K562 (cell line): ENCODE measurements around the gene CD69. TPM values are rescaled to one million over a fixed set of nuclear protein-coding genes. Genes with fewer than 3 reads are reported as not detected.
A peak's percentile ranks its signal among the peaks of the same experiment; 100 is the strongest.

Source experiments
- ASH1L ChIP-seq: fragments of 450-650 bp; IDR thresholded peaks from 2 replicates; pipeline ENCODE4 v1.6.1; 2018; ENCODE audit warnings: borderline replicate concordance, mild to moderate bottlenecking, low read depth; ENCODE audit not compliant: partially characterized antibody
- ATF7 ChIP-seq: fragments of 450-650 bp; IDR thresholded peaks from 2 replicates; pipeline ENCODE4 v1.7.1; 2014; ENCODE audit warnings: mild to moderate bottlenecking, moderate library complexity
- BACH1 ChIP-seq: fragments of 200-800 bp; sonication (Bioruptor generic); IDR thresholded peaks from 2 replicates; pipeline ENCODE4 v1.6.1; 2016; ENCODE audit warnings: missing genetic modification characterization, missing compliant biosample characterization
- CREBBP ChIP-seq: IDR thresholded peaks from one replicate; pipeline ENCODE4 v1.6.1; 2012; ENCODE audit warnings: low read depth, mild to moderate bottlenecking, control low read depth, inconsistent platforms, low read length
- FOXA1 ChIP-seq: fragments of 450-650 bp; IDR thresholded peaks from 2 replicates; pipeline ENCODE4 v1.6.1; 2016; ENCODE audit warnings: mild to moderate bottlenecking, borderline replicate concordance
- KDM4B ChIP-seq, 2 experiments: fragments of 450-650 bp in 1 of 2; sonication (generic) in 1 of 2; IDR thresholded peaks; 2 replicates each; pipeline ENCODE4 v1.6.1; 2016 to 2017; ENCODE audit warnings: borderline replicate concordance in 2 of 2, antibody characterized with exemption in 1 of 2, low read depth in 1 of 2, mild to moderate bottlenecking in 1 of 2
- SAFB2 ChIP-seq: fragments of 200-400 bp; formaldehyde crosslinking; IDR thresholded peaks from 2 replicates; pipeline ENCODE4 v1.6.1; 2018; ENCODE audit warnings: borderline replicate concordance, low read length, low read depth, moderate library complexity; ENCODE audit not compliant: severe bottlenecking
- STAT5B ChIP-seq: fragments of 250-450 bp; sonication (Bioruptor Pico); IDR thresholded peaks from 2 replicates; pipeline ENCODE4 v1.8.0; 2021; ENCODE audit warnings: mild to moderate bottlenecking, inconsistent platforms
- ZNF274 ChIP-seq: IDR thresholded peaks from 2 replicates; pipeline ENCODE4 v1.6.1; 2011; ENCODE audit warnings: low read depth, mild to moderate bottlenecking, low read length, moderate library complexity, borderline replicate concordance
- polyA plus RNA-seq, 8 experiments: library from polyadenylated mRNA; depleted of rRNA in 4 of 8; stranded (reverse) in 5 of 8; unstranded in 3 of 8; fragments of >200 nt; fragmentation: Nextera tagmentation in 2 of 8; fragmentation: Illumina TruSeq in 1 of 8; extraction: Ambion mirVana in 2 of 8; extraction: Trizol in 1 of 8; gene quantifications; 2 replicates each; pipeline versions ENCODE4 v1.2.1 to v1.2.3, GENCODE V29; 2011 to 2014; ENCODE audit warnings: inconsistent platforms in 1 of 8, missing spikeins in 1 of 8
- total RNA-seq, 7 experiments: library from RNA; depleted of rRNA in 6 of 7; stranded (reverse); fragments of >200 nt in 6 of 7; fragmentation: Illumina TruSeq in 2 of 7; extraction: Trizol in 2 of 7; gene quantifications; 2 replicates each; pipeline versions ENCODE4 v1.2.1 to v1.2.3, GENCODE V29; 2011 to 2021; ENCODE audit warnings: low replicate concordance in 1 of 7
- TF ChIP-seq, protein P1 (sequence below): fragments of 150-350 bp; conservative IDR thresholded peaks from 2 replicates; pipeline ENCODE4 v1.6.1; 2014; ENCODE audit warnings: low read length
- TF ChIP-seq, protein P2 (sequence below): fragments of 250-450 bp; sonication (Bioruptor Pico); IDR thresholded peaks from 2 replicates; pipeline ENCODE4 v1.8.0; 2022; ENCODE audit warnings: moderate library complexity, mild to moderate bottlenecking, inconsistent platforms
- TF ChIP-seq, protein P3 (sequence below): sonication (generic); formaldehyde crosslinking; IDR thresholded peaks from 2 replicates; pipeline ENCODE4 v1.4.0; 2020; ENCODE audit warnings: mild to moderate bottlenecking, missing genetic modification reagents
- TF ChIP-seq, protein P4 (sequence below): fragments of 200-800 bp; sonication (Bioruptor generic); IDR thresholded peaks from 2 replicates; pipeline ENCODE4 v1.6.1; 2016; ENCODE audit warnings: missing genetic modification characterization, missing compliant biosample characterization

The CD69 gene
- total and polyA plus RNA-seq, 9 of the 15 experiments (the other 6 are each of a cell fraction or from before 2014, with no cell fraction given): 11.7 to 243 (median 54.4) TPM

DNA sequence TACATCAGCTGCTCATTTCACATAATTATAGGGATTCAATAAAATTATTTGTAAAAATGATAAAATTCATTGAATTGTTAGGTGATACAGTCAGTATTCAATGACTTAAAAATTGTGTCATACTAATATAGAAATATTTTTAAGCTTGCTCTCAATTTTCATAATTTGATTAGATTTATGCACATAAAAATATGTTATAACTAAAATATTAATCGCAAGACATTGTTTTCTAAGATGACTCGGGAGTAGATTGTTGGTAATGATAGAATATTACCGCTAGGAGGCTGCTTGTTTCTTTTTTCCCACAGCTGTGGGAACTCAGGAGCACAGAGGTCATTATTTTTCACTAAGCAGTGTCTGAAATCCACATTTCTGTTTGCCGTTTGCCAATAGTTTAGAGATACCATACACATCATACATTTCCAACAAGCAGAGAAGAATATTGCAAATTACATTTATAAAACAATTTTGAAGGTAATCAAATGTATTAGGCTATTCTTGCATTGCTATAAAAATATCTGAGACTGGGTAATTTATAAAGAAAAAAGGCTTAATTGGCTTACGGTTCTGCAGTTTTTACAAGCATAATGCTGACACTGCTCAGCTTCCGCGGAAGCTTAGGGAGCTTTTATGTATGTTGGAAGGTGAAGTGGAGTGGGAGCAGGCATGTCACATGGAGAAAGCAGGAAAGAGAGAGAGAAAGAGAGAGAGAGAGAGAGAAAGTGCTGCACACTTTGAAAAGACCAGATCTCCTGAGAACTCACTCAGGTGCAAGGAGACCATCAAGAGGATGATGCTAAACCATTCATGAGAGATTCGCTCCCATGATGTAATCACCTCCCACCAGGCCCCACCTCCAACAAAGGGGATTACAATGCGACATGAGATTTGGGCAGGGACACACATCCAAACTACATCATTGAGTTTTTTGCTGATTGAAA lies 9.2 kb downstream of the CD69 start (continued):
- TF ChIP-seq, protein P1, sequence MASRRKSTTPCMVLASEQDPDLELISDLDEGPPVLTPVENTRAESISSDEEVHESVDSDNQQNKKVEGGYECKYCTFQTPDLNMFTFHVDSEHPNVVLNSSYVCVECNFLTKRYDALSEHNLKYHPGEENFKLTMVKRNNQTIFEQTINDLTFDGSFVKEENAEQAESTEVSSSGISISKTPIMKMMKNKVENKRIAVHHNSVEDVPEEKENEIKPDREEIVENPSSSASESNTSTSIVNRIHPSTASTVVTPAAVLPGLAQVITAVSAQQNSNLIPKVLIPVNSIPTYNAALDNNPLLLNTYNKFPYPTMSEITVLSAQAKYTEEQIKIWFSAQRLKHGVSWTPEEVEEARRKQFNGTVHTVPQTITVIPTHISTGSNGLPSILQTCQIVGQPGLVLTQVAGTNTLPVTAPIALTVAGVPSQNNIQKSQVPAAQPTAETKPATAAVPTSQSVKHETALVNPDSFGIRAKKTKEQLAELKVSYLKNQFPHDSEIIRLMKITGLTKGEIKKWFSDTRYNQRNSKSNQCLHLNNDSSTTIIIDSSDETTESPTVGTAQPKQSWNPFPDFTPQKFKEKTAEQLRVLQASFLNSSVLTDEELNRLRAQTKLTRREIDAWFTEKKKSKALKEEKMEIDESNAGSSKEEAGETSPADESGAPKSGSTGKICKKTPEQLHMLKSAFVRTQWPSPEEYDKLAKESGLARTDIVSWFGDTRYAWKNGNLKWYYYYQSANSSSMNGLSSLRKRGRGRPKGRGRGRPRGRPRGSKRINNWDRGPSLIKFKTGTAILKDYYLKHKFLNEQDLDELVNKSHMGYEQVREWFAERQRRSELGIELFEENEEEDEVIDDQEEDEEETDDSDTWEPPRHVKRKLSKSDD: no peak
- TF ChIP-seq ATF7 (peak; percentile 75), STAT5B (no peak), BACH1 (no peak), KDM4B (IDR thresholded peaks at IDR 0.05; ENCODE audit: borderline replicate concordance in 2 of 2, low read depth in 1 of 2) (no peak), CREBBP (no peak), SAFB2 (no peak), FOXA1 (no peak), ZNF274 (no peak), ASH1L (no peak)
- TF ChIP-seq, protein P2, sequence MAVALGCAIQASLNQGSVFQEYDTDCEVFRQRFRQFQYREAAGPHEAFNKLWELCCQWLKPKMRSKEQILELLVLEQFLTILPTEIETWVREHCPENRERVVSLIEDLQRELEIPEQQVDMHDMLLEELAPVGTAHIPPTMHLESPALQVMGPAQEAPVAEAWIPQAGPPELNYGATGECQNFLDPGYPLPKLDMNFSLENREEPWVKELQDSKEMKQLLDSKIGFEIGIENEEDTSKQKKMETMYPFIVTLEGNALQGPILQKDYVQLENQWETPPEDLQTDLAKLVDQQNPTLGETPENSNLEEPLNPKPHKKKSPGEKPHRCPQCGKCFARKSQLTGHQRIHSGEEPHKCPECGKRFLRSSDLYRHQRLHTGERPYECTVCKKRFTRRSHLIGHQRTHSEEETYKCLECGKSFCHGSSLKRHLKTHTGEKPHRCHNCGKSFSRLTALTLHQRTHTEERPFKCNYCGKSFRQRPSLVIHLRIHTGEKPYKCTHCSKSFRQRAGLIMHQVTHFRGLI (CRISPR knock-in tag): no peak
- TF ChIP-seq, protein P3, sequence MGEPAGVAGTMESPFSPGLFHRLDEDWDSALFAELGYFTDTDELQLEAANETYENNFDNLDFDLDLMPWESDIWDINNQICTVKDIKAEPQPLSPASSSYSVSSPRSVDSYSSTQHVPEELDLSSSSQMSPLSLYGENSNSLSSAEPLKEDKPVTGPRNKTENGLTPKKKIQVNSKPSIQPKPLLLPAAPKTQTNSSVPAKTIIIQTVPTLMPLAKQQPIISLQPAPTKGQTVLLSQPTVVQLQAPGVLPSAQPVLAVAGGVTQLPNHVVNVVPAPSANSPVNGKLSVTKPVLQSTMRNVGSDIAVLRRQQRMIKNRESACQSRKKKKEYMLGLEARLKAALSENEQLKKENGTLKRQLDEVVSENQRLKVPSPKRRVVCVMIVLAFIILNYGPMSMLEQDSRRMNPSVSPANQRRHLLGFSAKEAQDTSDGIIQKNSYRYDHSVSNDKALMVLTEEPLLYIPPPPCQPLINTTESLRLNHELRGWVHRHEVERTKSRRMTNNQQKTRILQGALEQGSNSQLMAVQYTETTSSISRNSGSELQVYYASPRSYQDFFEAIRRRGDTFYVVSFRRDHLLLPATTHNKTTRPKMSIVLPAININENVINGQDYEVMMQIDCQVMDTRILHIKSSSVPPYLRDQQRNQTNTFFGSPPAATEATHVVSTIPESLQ (CRISPR knock-in tag): no peak
- TF ChIP-seq, protein P4, sequence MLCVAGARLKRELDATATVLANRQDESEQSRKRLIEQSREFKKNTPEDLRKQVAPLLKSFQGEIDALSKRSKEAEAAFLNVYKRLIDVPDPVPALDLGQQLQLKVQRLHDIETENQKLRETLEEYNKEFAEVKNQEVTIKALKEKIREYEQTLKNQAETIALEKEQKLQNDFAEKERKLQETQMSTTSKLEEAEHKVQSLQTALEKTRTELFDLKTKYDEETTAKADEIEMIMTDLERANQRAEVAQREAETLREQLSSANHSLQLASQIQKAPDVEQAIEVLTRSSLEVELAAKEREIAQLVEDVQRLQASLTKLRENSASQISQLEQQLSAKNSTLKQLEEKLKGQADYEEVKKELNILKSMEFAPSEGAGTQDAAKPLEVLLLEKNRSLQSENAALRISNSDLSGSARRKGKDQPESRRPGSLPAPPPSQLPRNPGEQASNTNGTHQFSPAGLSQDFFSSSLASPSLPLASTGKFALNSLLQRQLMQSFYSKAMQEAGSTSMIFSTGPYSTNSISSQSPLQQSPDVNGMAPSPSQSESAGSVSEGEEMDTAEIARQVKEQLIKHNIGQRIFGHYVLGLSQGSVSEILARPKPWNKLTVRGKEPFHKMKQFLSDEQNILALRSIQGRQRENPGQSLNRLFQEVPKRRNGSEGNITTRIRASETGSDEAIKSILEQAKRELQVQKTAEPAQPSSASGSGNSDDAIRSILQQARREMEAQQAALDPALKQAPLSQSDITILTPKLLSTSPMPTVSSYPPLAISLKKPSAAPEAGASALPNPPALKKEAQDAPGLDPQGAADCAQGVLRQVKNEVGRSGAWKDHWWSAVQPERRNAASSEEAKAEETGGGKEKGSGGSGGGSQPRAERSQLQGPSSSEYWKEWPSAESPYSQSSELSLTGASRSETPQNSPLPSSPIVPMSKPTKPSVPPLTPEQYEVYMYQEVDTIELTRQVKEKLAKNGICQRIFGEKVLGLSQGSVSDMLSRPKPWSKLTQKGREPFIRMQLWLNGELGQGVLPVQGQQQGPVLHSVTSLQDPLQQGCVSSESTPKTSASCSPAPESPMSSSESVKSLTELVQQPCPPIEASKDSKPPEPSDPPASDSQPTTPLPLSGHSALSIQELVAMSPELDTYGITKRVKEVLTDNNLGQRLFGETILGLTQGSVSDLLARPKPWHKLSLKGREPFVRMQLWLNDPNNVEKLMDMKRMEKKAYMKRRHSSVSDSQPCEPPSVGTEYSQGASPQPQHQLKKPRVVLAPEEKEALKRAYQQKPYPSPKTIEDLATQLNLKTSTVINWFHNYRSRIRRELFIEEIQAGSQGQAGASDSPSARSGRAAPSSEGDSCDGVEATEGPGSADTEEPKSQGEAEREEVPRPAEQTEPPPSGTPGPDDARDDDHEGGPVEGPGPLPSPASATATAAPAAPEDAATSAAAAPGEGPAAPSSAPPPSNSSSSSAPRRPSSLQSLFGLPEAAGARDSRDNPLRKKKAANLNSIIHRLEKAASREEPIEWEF (CRISPR knock-in tag): no peak
